ENCODE data around the gene CLDN14. TPM values are rescaled to one million over a fixed set of nuclear protein-coding genes. Genes with fewer than 3 reads are reported as not detected.

The CLDN14 gene
- polyA plus RNA-seq, 3 donors: not detected

GRCh38 chr21:36491209-36491910 lies 11.4 kb upstream of the CLDN14 start:
- Mint-ChIP-seq H3K4me3 (no peak overlapping the region), H3K27ac (no peak overlapping the region), H3K27me3 (ENCODE audit: low read depth in 3 of 3) (peaks cover 0 to 3% (median 2%) of the 10 kb centered on the region in 3 donors), H3K9me3 (peaks cover 0 to 10% (median 4%) of the 10 kb centered on the region in 7 donors), H3K36me3 (no peaks in the 10 kb centered on the region), H3K4me1 (peaks cover 10% of the 10 kb centered on the region)
- no peak overlapping the region for H3K4me2 ChIP-seq (replicated peaks; ENCODE audit: extremely low read depth, low read length, poor library complexity, severe bottlenecking)
- no peak overlapping the region for H3K4me3 ChIP-seq (replicated peaks in 1 of 3; ENCODE audit: low read depth in 2 of 3, low read length in 3 of 3)
- 93% methylated on average over 16 of the region's 16 CpGs for WGBS (ENCODE audit: insufficient coverage)
- H3K9ac ChIP-seq (ENCODE audit: insufficient read depth, low read length, poor library complexity, severe bottlenecking): no peak overlapping the region
- no peaks in the 10 kb centered on the region for H4K20me1 ChIP-seq (ENCODE audit: insufficient read depth, low read length)
- H3K36me3 ChIP-seq (replicated peaks in 1 of 2; ENCODE audit: control insufficient read depth in 1 of 2, insufficient read depth in 2 of 2, low read length in 2 of 2): no peaks in the 10 kb centered on the region
- H2AFZ ChIP-seq (ENCODE audit: insufficient read depth, low read depth, low read length, poor library complexity, severe bottlenecking): no peak overlapping the region
- no peak overlapping the region for H3K27ac ChIP-seq (ENCODE audit: low read depth in 1 of 2, low read length in 2 of 2)
- H3K9me3 ChIP-seq (replicated peaks in 1 of 2; ENCODE audit: control insufficient read depth in 1 of 2, insufficient read depth in 1 of 2, low read length in 2 of 2): no peaks in the 10 kb centered on the region
- peaks cover 5 to 6% of the 10 kb centered on the region in 2 donors for H3K4me1 ChIP-seq (ENCODE audit: control insufficient read depth in 1 of 2, insufficient read depth in 2 of 2, low read length in 2 of 2)
- no peak for DNase-seq
- no peaks in the 10 kb centered on the region for H3K79me2 ChIP-seq (ENCODE audit: insufficient read depth, low read length)
- intact Hi-C loops (cut with micrococcal nuclease): no loop called here
- no peaks in the 10 kb centered on the region for H3K27me3 ChIP-seq (ENCODE audit: control insufficient read depth in 2 of 2, insufficient read depth in 2 of 2, low read length in 2 of 2)
- TF ChIP-seq CTCF (IDR thresholded peaks at IDR 0.05): no peak

GRCh38 chr21:36489776-36490165 lies 9.8 kb upstream of the CLDN14 start:
- H3K79me2 ChIP-seq (ENCODE audit: insufficient read depth, low read length): no peaks in the 10 kb centered on the region
- Mint-ChIP-seq H3K27me3 (ENCODE audit: low read depth in 3 of 3) (peaks cover 0 to 3% (median 2%) of the 10 kb centered on the region in 3 donors), H3K27ac (peak overlapping the region in 1 of 7 donors; percentile 10), H3K4me3 (no peak overlapping the region), H3K4me1 (peaks cover 10% of the 10 kb centered on the region), H3K36me3 (no peaks in the 10 kb centered on the region), H3K9me3 (peaks cover 0 to 2% (median 0%) of the 10 kb centered on the region in 7 donors)
- H3K36me3 ChIP-seq (replicated peaks in 1 of 2; ENCODE audit: control insufficient read depth in 1 of 2, insufficient read depth in 2 of 2, low read length in 2 of 2): no peaks in the 10 kb centered on the region
- no peak for TF ChIP-seq CTCF (IDR thresholded peaks at IDR 0.05)
- no peak for DNase-seq
- H3K9me3 ChIP-seq (replicated peaks in 1 of 2; ENCODE audit: control insufficient read depth in 1 of 2, insufficient read depth in 1 of 2, low read length in 2 of 2): no peaks in the 10 kb centered on the region
- no peak overlapping the region for H3K9ac ChIP-seq (ENCODE audit: insufficient read depth, low read length, poor library complexity, severe bottlenecking)
- peaks cover 5 to 6% of the 10 kb centered on the region in 2 donors for H3K4me1 ChIP-seq (ENCODE audit: control insufficient read depth in 1 of 2, insufficient read depth in 2 of 2, low read length in 2 of 2)
- H3K27me3 ChIP-seq (ENCODE audit: control insufficient read depth in 2 of 2, insufficient read depth in 2 of 2, low read length in 2 of 2): no peaks in the 10 kb centered on the region
- intact Hi-C loops (cut with micrococcal nuclease): no loop called here
- 96% methylated on average over 4 of the region's 7 CpGs for WGBS (ENCODE audit: insufficient coverage)
- H3K4me2 ChIP-seq (replicated peaks; ENCODE audit: extremely low read depth, low read length, poor library complexity, severe bottlenecking): no peak overlapping the region
- H3K4me3 ChIP-seq (replicated peaks in 1 of 3; ENCODE audit: low read depth in 2 of 3, low read length in 3 of 3): no peak overlapping the region
- no peaks in the 10 kb centered on the region for H4K20me1 ChIP-seq (ENCODE audit: insufficient read depth, low read length)
- H3K27ac ChIP-seq (ENCODE audit: low read depth in 1 of 2, low read length in 2 of 2): no peak overlapping the region
- no peak overlapping the region for H2AFZ ChIP-seq (ENCODE audit: insufficient read depth, low read depth, low read length, poor library complexity, severe bottlenecking)
